Measurements from ENCODE around the gene UVRAG.

The UVRAG gene

DNA sequence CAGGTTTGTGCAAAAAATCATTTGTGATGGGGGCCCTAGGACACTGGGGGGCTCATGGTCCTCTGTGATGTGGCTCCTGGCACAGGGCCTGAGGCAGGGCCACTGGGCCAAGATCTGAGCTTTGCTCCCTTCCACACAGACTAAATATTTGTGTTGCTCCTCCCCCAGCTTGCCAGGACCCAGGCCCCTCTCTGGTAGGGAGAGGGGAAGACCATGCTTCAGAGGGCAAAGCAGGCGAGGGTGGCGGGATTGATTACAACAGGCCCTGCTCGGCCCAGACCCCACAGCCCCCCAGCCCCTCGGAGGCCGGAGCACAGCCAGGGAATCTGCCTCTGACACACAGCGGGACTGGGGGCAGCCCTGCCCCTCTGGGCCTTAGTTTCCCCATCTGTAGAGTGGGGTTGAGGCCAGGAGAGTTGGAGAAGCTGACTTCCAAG lies 362.3 kb downstream of the UVRAG start:
- no peak overlapping the region for H3K4me3 ChIP-seq (ENCODE audit: low read depth in 1 of 5, low read length in 5 of 5)
- H3K9ac ChIP-seq (ENCODE audit: low read length in 5 of 5): no peak overlapping the region
- no peak overlapping the region for H3K27ac ChIP-seq (ENCODE audit: low read depth, low read length)
- H3K27me3 ChIP-seq (ENCODE audit: control insufficient read depth in 5 of 5, insufficient read depth in 4 of 5, low read length in 5 of 5): no peaks in the 10 kb centered on the region
- H3K9me3 ChIP-seq (ENCODE audit: control insufficient read depth in 5 of 5, low read length in 5 of 5): no peaks in the 10 kb centered on the region
- no peaks in the 10 kb centered on the region for H3K36me3 ChIP-seq (ENCODE audit: control insufficient read depth in 5 of 5, insufficient read depth in 5 of 5, low read length in 5 of 5)
- no peaks in the 10 kb centered on the region for H3K4me1 ChIP-seq (ENCODE audit: control insufficient read depth in 5 of 5, insufficient read depth in 5 of 5, low read length in 5 of 5)

DNA sequence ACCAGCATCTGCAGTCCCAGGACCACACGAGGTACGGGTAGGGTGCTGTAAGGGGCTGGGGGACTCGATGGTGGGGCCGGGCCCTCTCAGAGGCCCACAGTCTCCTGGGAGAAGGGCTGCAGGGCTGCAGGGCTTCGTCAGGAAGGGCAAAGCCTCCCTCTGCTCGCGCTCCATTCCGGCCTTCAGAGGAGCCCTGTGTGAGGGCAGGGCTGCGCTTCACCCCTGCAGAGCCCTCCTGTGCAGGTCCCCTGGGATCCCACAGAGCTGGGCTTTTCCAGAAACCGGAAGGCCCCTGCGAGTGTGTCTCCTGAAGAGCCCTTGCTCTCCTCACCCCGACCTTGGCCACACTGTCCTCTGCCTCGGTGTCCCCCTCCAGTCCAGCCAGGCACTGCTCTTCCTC lies 364.1 kb downstream of the UVRAG start:
- no peak overlapping the region for H3K4me3 ChIP-seq (ENCODE audit: low read depth in 1 of 5, low read length in 5 of 5)
- H3K27ac ChIP-seq (ENCODE audit: low read depth, low read length): no peak overlapping the region
- no peaks in the 10 kb centered on the region for H3K9me3 ChIP-seq (ENCODE audit: control insufficient read depth in 5 of 5, low read length in 5 of 5)
- no peaks in the 10 kb centered on the region for H3K36me3 ChIP-seq (ENCODE audit: control insufficient read depth in 5 of 5, insufficient read depth in 5 of 5, low read length in 5 of 5)
- no peak overlapping the region for H3K9ac ChIP-seq (ENCODE audit: low read length in 5 of 5)
- no peaks in the 10 kb centered on the region for H3K4me1 ChIP-seq (ENCODE audit: control insufficient read depth in 5 of 5, insufficient read depth in 5 of 5, low read length in 5 of 5)
- H3K27me3 ChIP-seq (ENCODE audit: control insufficient read depth in 5 of 5, insufficient read depth in 4 of 5, low read length in 5 of 5): no peaks in the 10 kb centered on the region

DNA sequence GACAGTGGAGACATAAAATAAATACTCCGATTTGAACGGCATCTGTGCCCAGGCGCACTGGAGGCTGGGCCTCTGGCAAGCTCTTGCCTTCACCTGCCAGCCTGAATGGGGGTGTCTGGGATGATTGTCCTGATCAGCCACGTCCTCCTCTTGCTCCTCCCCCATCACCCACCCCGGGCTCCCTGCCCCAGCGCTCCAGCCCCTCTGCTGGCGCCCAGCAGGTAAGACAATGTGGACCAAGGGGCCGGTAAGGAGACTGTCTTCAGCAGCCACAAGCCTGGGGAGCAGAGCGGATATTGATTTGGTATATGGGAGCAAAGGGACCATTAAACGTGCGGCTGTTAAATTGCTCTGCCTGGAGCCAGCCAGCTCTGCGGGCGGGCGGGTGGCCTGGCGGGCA lies 366.4 kb downstream of the UVRAG start:
- Histone ChIP-seq H3K4me1 (ENCODE audit: control insufficient read depth in 5 of 5, insufficient read depth in 5 of 5, low read length in 5 of 5) (peaks cover 3 to 21% (median 19%) of the 10 kb centered on the region in 5 donors), H3K4me3 (ENCODE audit: low read depth in 1 of 5, low read length in 5 of 5) (no peak overlapping the region), H3K27me3 (ENCODE audit: control insufficient read depth in 5 of 5, insufficient read depth in 4 of 5, low read length in 5 of 5) (no peaks in the 10 kb centered on the region), H3K27ac (ENCODE audit: low read depth, low read length) (no peak overlapping the region), H3K9ac (ENCODE audit: low read length in 5 of 5) (no peak overlapping the region), H3K36me3 (ENCODE audit: control insufficient read depth in 5 of 5, insufficient read depth in 5 of 5, low read length in 5 of 5) (peaks cover 0 to 13% (median 2%) of the 10 kb centered on the region in 5 donors), H3K9me3 (ENCODE audit: control insufficient read depth in 5 of 5, low read length in 5 of 5) (no peaks in the 10 kb centered on the region)

- Histone ChIP-seq H3K27me3 (ENCODE audit: control insufficient read depth in 5 of 5, insufficient read depth in 4 of 5, low read length in 5 of 5) (no peaks in the 10 kb centered on the region), H3K27ac (ENCODE audit: low read depth, low read length) (peak overlapping the region; percentile 69), H3K4me3 (ENCODE audit: low read depth in 1 of 5, low read length in 5 of 5) (no peak overlapping the region), H3K9me3 (ENCODE audit: control insufficient read depth in 5 of 5, low read length in 5 of 5) (no peaks in the 10 kb centered on the region), H3K4me1 (ENCODE audit: control insufficient read depth in 5 of 5, insufficient read depth in 5 of 5, low read length in 5 of 5) (peaks cover 7 to 30% (median 28%) of the 10 kb centered on the region in 5 donors), H3K36me3 (ENCODE audit: control insufficient read depth in 5 of 5, insufficient read depth in 5 of 5, low read length in 5 of 5) (peaks cover 0 to 37% (median 24%) of the 10 kb centered on the region in 5 donors), H3K9ac (ENCODE audit: low read length in 5 of 5) (no peak overlapping the region)
These were observed 369.6 kb downstream of the UVRAG start for GRCh38 chr11:76184551-76184993.

- Histone ChIP-seq H3K4me1 (ENCODE audit: control insufficient read depth in 5 of 5, insufficient read depth in 5 of 5, low read length in 5 of 5) (peaks cover 7 to 34% (median 31%) of the 10 kb centered on the region in 5 donors), H3K27ac (ENCODE audit: low read depth, low read length) (peak overlapping the region; percentile 69), H3K9me3 (ENCODE audit: control insufficient read depth in 5 of 5, low read length in 5 of 5) (no peaks in the 10 kb centered on the region), H3K4me3 (ENCODE audit: low read depth in 1 of 5, low read length in 5 of 5) (no peak overlapping the region), H3K27me3 (ENCODE audit: control insufficient read depth in 5 of 5, insufficient read depth in 4 of 5, low read length in 5 of 5) (no peaks in the 10 kb centered on the region), H3K9ac (ENCODE audit: low read length in 5 of 5) (peak overlapping the region in 1 of 5 donors; percentile 48), H3K36me3 (ENCODE audit: control insufficient read depth in 5 of 5, insufficient read depth in 5 of 5, low read length in 5 of 5) (peaks cover 0 to 47% (median 33%) of the 10 kb centered on the region in 5 donors)
These were observed 370.5 kb downstream of the UVRAG start for GRCh38 chr11:76185511-76185910.

- Histone ChIP-seq H3K4me1 (ENCODE audit: control insufficient read depth in 5 of 5, insufficient read depth in 5 of 5, low read length in 5 of 5) (peaks cover 10 to 39% (median 35%) of the 10 kb centered on the region in 5 donors), H3K27ac (ENCODE audit: low read depth, low read length) (peak overlapping the region; percentile 69)
These were observed 371.0 kb downstream of the UVRAG start for GRCh38 chr11:76185931-76186401.

DNA sequence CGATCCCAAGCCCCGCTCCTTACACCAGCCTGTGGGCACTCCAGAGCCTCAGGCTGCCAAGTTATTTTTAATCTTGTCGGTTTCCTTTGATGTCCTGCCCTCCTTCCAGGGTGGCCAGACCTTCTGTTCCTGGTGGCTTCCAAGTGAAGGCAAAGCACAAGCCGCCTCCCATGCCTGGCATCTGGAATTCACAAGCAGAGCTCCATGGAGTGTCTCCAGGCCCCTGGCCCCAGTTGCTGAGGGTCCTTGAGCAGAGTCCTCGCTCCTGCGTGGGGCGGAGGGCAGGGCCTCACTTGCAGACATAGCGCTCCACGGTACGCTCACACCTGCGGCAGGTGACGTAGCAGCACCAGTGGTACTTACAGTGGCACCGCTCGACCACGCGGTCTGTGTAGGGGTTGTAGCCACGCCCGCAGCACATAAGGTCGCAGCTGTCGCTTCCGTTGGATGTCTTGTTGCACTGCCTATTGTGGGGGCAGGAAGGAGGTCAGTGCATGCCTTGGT lies 371.8 kb downstream of the UVRAG start:
- Histone ChIP-seq H3K36me3 (ENCODE audit: control insufficient read depth in 5 of 5, insufficient read depth in 5 of 5, low read length in 5 of 5) (peaks cover 0 to 59% (median 45%) of the 10 kb centered on the region in 5 donors), H3K9ac (ENCODE audit: low read length in 5 of 5) (peak overlapping the region in 1 of 5 donors; percentile 36), H3K4me1 (ENCODE audit: control insufficient read depth in 5 of 5, insufficient read depth in 5 of 5, low read length in 5 of 5) (peaks cover 11 to 46% (median 37%) of the 10 kb centered on the region in 5 donors), H3K9me3 (ENCODE audit: control insufficient read depth in 5 of 5, low read length in 5 of 5) (no peaks in the 10 kb centered on the region), H3K27me3 (ENCODE audit: control insufficient read depth in 5 of 5, insufficient read depth in 4 of 5, low read length in 5 of 5) (no peaks in the 10 kb centered on the region), H3K4me3 (ENCODE audit: low read depth in 1 of 5, low read length in 5 of 5) (no peak overlapping the region), H3K27ac (ENCODE audit: low read depth, low read length) (peak overlapping the region; percentile 60)

More at GRCh38 chr11:76185931-76186401, 371.0 kb downstream of the UVRAG start:
- H3K4me3 ChIP-seq (ENCODE audit: low read depth in 1 of 5, low read length in 5 of 5): no peak overlapping the region
- H3K27me3 ChIP-seq (ENCODE audit: control insufficient read depth in 5 of 5, insufficient read depth in 4 of 5, low read length in 5 of 5): no peaks in the 10 kb centered on the region
- H3K9ac ChIP-seq (ENCODE audit: low read length in 5 of 5): no peak overlapping the region
- no peaks in the 10 kb centered on the region for H3K9me3 ChIP-seq (ENCODE audit: control insufficient read depth in 5 of 5, low read length in 5 of 5)
- peaks cover 0 to 51% (median 37%) of the 10 kb centered on the region in 5 donors for H3K36me3 ChIP-seq (ENCODE audit: control insufficient read depth in 5 of 5, insufficient read depth in 5 of 5, low read length in 5 of 5)

- Histone ChIP-seq H3K27me3 (ENCODE audit: control insufficient read depth in 5 of 5, insufficient read depth in 4 of 5, low read length in 5 of 5) (no peaks in the 10 kb centered on the region), H3K9me3 (ENCODE audit: control insufficient read depth in 5 of 5, low read length in 5 of 5) (no peaks in the 10 kb centered on the region), H3K9ac (ENCODE audit: low read length in 5 of 5) (peak overlapping the region in 1 of 5 donors; percentile 19), H3K36me3 (ENCODE audit: control insufficient read depth in 5 of 5, insufficient read depth in 5 of 5, low read length in 5 of 5) (peaks cover 0 to 79% (median 64%) of the 10 kb centered on the region in 5 donors), H3K4me3 (ENCODE audit: low read depth in 1 of 5, low read length in 5 of 5) (no peak overlapping the region), H3K4me1 (ENCODE audit: control insufficient read depth in 5 of 5, insufficient read depth in 5 of 5, low read length in 5 of 5) (peaks cover 11 to 58% (median 42%) of the 10 kb centered on the region in 5 donors), H3K27ac (ENCODE audit: low read depth, low read length) (no peak overlapping the region)
These were observed 373.9 kb downstream of the UVRAG start for GRCh38 chr11:76188873-76189272.

- H3K4me1 ChIP-seq (ENCODE audit: control insufficient read depth in 5 of 5, insufficient read depth in 5 of 5, low read length in 5 of 5): peaks cover 11 to 52% (median 39%) of the 10 kb centered on the region in 5 donors
- no peak overlapping the region for H3K4me3 ChIP-seq (ENCODE audit: low read depth in 1 of 5, low read length in 5 of 5)
- no peak overlapping the region for H3K27ac ChIP-seq (ENCODE audit: low read depth, low read length)
- no peaks in the 10 kb centered on the region for H3K27me3 ChIP-seq (ENCODE audit: control insufficient read depth in 5 of 5, insufficient read depth in 4 of 5, low read length in 5 of 5)
- H3K36me3 ChIP-seq (ENCODE audit: control insufficient read depth in 5 of 5, insufficient read depth in 5 of 5, low read length in 5 of 5): peaks cover 0 to 87% (median 72%) of the 10 kb centered on the region in 5 donors
- H3K9me3 ChIP-seq (ENCODE audit: control insufficient read depth in 5 of 5, low read length in 5 of 5): no peaks in the 10 kb centered on the region
- no peak overlapping the region for H3K9ac ChIP-seq (ENCODE audit: low read length in 5 of 5)
These were observed 374.7 kb downstream of the UVRAG start for GRCh38 chr11:76189682-76190081.

DNA sequence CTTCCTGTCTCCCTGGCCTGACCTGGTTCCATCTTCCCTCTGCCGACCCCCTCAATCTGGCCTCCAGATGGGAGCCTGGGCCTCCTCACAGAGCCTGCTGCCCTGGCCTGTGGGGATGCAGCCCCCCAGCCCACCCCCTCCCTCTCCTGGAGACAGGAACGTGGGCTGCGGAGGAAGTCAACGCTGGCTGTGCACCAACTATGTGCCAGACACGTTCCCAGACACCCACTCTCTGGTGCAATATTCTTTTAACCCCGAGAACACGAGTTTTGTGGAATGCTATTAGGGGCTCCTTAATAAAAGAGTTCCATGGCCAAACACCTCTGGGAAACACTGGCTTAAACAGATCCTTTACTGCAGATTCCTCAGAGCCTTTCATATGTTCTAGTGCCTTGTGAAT lies 375.4 kb downstream of the UVRAG start:
- H3K9ac ChIP-seq (ENCODE audit: low read length in 5 of 5): no peak overlapping the region
- H3K9me3 ChIP-seq (ENCODE audit: control insufficient read depth in 5 of 5, low read length in 5 of 5): no peaks in the 10 kb centered on the region
- H3K4me3 ChIP-seq (ENCODE audit: low read depth in 1 of 5, low read length in 5 of 5): no peak overlapping the region
- H3K4me1 ChIP-seq (ENCODE audit: control insufficient read depth in 5 of 5, insufficient read depth in 5 of 5, low read length in 5 of 5): peaks cover 9 to 45% (median 32%) of the 10 kb centered on the region in 5 donors
- no peak overlapping the region for H3K27ac ChIP-seq (ENCODE audit: low read depth, low read length)
- H3K36me3 ChIP-seq (ENCODE audit: control insufficient read depth in 5 of 5, insufficient read depth in 5 of 5, low read length in 5 of 5): peaks cover 0 to 88% (median 79%) of the 10 kb centered on the region in 5 donors
- H3K27me3 ChIP-seq (ENCODE audit: control insufficient read depth in 5 of 5, insufficient read depth in 4 of 5, low read length in 5 of 5): no peaks in the 10 kb centered on the region
